22Rv1 (cell line): Measurements from ENCODE around the gene KCNG4.

Experiments
- H3K27ac ChIP-seq: fragments of 450-650 bp; 2 replicates; pipeline ENCODE4 v1.5.1; 2017
- ZFX ChIP-seq: fragments of 450-650 bp; IDR thresholded peaks from 2 replicates; pipeline ENCODE4 v1.6.1; 2017; ENCODE audit warnings: antibody characterized with exemption, borderline replicate concordance
- TF ChIP-seq, protein P1 (sequence below): fragments of 450-650 bp; IDR thresholded peaks from 2 replicates; pipeline ENCODE4 v1.5.1; 2017; ENCODE audit warnings: mild to moderate bottlenecking

The KCNG4 gene

DNA sequence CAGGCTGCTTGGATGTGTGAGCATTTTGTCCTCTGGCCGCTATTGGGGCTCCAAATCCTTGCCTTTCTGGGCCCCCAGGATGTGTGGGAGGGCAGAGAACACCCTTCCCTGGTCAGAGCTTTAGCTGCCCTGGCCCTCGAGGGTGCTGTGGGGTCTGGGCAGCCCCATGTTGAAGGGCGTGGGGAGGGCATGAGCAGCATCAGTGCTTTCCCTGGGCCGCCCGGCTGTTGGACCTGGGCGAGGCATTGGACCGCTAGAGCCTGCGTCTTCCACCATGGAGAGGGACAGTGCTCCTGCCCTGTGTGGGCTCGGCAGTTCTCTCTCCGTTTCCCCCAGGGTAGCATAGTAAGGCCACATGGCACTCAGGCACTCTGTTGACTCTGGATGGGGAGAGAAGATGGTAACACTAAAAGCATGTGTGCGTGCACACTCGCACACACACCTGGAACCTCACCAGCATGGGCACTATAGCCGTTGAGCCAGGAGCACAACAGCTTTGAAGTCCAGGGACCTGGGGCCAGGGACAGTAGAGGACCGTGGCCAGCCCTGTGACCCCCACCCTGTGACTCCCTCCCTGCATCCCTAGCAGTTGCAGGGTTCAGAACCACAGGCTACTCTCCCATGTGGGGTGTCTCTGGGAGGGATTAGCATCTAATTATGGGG, 42.2 kb downstream of the KCNG4 start:
- TF ChIP-seq, protein P1, sequence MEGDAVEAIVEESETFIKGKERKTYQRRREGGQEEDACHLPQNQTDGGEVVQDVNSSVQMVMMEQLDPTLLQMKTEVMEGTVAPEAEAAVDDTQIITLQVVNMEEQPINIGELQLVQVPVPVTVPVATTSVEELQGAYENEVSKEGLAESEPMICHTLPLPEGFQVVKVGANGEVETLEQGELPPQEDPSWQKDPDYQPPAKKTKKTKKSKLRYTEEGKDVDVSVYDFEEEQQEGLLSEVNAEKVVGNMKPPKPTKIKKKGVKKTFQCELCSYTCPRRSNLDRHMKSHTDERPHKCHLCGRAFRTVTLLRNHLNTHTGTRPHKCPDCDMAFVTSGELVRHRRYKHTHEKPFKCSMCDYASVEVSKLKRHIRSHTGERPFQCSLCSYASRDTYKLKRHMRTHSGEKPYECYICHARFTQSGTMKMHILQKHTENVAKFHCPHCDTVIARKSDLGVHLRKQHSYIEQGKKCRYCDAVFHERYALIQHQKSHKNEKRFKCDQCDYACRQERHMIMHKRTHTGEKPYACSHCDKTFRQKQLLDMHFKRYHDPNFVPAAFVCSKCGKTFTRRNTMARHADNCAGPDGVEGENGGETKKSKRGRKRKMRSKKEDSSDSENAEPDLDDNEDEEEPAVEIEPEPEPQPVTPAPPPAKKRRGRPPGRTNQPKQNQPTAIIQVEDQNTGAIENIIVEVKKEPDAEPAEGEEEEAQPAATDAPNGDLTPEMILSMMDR: no peak
- no peak overlapping the region for H3K27ac ChIP-seq

DNA sequence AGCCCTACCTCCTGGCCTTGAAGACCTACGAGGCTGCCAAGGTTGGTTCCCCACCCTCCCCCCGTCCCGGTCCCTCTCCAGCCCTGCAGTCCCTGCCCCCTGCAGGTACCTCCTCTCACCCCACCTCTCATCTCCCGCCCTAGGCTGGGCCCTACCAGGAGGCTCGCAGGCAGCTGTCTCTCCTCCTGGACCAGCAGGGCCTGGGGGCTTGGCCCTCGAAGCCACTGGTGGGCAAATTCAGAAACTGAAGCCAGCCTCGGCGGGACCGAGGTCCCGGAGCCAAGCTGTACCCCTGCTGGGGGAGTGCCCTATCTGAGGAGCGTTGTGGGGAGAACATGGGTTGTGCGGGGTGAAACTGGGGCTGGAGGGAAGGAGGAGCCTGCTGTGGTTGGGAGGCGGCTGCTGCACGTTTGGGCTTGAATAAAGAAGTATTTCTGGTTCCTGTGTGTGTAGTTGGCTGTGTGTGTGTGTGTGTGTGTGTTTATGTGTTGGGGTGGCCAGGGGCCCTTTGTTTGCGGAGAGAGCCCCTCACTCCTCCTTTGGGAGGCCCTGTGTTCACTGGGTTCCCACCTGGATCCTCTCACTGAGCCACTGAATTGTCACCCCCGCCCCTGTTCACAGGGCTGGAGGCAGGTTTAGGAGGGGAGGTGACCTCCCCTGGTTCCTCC, 43.0 kb downstream of the KCNG4 start:
- no peak for TF ChIP-seq ZFX
- TF ChIP-seq, protein P1: no peak

DNA sequence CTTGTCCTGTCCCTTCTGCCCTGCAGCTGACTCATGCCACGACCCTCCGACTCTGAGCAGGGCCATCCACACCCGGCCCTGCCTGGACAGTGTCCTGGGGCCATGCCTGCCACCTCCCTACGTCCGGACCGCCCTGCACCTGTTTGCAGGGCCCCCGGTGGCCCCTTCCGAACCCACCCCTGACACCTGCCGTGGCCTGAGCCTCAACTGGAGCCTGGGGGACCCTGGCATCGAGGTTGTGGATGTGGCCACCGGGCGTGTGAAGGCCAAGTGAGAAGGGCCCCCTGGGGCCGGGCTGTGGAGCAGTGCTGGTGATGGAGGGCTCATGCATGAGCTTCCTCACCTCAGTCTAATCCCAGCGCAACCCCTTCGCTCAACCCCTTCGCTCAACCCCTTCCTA, 43.7 kb downstream of the KCNG4 start:
- TF ChIP-seq ZFX: no peak
- TF ChIP-seq, protein P1: no peak

More for the DNA sequence above, 43.0 kb downstream of the KCNG4 start:
- H3K27ac ChIP-seq: no peak overlapping the region

DNA sequence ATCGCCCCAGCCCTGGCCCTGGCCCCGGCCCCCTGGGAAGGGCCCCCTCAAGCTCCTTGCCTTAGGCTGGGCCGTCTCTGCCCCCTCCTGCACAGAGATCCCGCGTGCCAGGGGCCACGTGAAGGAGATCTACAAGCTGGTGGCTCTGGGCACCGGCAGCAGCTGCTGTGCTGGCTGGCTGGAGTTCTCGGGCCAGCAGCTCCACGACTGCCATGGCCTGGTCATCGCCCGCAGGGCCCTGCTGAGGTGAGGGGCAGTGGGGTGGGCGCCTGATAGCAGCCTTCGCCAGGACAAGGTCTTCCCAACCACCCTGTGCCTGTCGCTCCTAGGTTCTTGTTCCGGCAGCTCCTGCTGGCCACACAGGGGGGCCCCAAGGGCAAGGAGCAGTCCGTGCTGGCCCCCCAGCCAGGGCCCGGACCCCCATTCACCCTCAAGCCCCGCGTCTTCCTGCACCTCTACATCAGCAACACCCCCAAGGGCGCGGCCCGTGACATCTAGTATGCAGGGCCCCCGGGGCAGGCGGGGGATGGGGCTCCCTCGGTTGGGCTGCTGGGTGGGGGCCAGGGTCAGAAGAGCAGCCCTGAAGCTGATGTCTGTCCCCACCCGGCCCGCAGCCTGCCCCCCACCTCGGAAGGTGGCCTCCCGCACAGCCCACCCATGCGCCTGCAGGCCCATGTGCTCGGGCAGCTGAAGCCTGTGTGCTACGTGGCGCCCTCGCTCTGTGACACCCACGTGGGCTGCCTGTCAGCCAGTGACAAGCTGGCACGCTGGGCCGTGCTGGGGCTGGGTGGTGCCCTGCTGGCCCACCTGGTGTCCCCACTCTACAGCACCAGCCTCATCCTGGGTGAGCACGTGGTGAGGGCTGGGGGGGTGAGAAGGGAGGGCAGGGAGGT, 44.4 kb downstream of the KCNG4 start:
- no peak overlapping the region for H3K27ac ChIP-seq

More for the DNA sequence above, 43.7 kb downstream of the KCNG4 start:
- no peak overlapping the region for H3K27ac ChIP-seq

DNA sequence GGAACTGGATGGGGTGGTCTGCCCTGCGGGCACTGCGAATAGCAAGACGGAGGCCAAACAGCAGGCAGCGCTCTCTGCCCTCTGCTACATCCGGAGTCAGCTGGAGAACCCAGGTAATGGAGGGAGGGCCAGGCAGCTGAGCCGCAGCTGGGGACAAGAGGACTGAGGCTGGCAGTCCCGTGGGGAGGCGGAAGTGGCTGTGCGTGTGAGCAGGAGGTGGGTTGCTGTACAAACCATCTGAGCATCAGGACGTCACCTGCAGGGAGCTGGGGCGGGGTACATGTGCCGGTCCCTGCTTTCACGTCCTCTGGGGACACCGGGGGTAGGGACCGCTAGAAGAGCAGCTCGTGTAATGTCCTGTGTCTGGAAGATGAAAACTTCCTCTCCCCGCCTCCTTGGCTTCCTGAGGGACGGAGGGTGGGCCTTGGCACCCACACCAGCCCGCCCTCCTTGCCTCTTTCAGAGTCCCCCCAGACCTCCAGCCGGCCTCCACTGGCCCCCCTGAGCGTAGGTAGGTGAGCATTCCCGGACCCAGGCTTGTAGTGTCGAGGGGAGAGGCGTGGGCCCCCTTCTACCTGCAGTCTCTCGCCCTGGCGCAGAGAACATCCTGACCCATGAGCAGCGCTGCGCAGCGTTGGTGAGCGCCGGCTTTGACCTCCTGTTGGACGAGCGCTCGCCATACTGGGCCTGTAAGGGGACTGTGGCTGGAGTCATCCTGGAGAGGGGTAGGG, 45.2 kb downstream of the KCNG4 start:
- no peak overlapping the region for H3K27ac ChIP-seq
- no peak for TF ChIP-seq ZFX
- TF ChIP-seq, protein P1: no peak

More for the DNA sequence above, 44.4 kb downstream of the KCNG4 start:
- TF ChIP-seq, protein P1: no peak
- TF ChIP-seq ZFX: no peak

DNA sequence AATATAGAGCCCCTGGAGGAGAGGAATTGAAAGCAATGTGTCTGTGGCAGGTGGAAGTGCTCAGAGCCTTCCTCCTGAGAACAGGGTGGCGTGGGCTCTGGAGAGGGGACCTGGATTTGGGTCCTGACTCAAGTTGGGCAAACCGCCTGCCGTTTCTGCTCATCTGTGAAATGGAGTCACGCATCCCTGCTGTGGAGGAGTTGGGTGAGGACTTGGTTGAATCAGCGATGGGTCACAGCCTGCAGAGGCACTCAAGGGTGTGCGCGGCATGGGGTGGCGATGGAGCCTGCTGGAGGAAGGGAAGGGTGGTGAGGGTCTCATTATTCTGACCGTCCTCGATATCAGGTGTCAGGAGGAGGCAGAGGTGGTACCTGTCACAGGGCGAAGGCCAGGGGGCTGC, 45.8 kb downstream of the KCNG4 start:
- H3K27ac ChIP-seq: no peak overlapping the region
- TF ChIP-seq, protein P1: no peak
- TF ChIP-seq ZFX: no peak
